Activated CD8-positive, alpha-beta memory T cell treated with anti-CD3 and anti-CD28 coated beads, Interleukin-2, amount 50 U/mL, for 1 hour (primary cell): ENCODE data around the gene COL2A1.

Source experiments
- DNase-seq: peaks from one replicate; pipeline ENCODE4 v3.0.0-alpha.2; 2020; ENCODE audit errors: extremely low read depth

COL2A1 gene

GRCh38 chr12:47989666-47990065, 14.6 kb downstream of the COL2A1 start:
- no peak for DNase-seq

- DNase-seq, result no peak
Observed at GRCh38 chr12:47989023-47989417, 15.3 kb downstream of the COL2A1 start.

GRCh38 chr12:47988073-47989022, 15.9 kb downstream of the COL2A1 start:
- no peak for DNase-seq

DNA sequence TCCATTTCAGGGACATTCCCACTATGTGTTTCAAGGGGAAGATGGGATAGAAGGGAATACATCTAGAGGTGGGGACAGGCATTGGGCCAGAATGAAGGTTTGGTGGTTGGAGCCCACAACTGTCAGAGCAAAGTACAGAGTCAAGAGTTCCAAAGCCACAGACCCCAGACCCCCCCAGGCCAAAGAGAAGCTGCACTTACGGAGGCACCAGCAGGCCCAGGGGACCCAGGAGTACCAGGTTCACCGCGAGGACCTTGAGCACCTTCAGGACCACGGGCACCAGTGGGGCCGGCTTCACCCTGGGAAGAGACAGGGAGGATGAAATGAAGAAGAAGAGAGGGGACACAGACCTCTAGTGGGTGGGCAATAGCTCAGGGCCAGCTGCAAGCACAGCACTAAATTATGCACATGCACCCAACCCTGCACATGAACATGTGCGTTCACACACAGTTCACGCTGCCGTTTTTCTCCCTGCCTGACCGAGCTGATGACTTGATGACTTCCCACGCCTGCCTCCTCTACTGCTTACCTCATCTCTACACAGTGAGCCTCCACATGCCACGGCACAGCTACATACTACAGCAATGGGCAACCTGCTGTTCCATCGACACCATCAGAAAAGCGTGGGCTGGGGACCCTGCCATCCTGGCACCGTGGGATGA, 16.7 kb downstream of the COL2A1 start:
- no peak for DNase-seq

DNA sequence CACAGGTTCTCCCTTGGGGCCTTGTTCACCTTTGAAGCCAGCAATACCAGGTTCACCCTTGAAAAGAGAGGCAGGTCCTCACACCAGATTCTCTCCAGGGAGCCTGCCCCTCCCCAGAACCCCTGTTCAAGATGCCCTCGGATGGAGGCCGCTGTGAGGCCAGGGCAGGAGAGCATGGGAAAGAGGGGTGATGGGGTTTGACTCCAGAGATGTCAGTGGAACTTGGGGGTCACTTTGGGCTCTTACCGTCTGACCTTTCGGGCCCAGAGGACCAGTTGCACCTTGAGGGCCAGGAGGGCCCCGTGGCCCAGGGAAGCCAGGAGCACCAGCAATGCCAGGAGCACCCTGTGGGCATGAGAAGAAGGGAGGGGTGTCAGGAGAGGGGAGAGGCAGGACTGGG, 17.4 kb downstream of the COL2A1 start:
- no peak for DNase-seq

GRCh38 chr12:47986291-47986660, 18.0 kb downstream of the COL2A1 start:
- no peak for DNase-seq

GRCh38 chr12:47985596-47986290, 18.5 kb downstream of the COL2A1 start:
- no peak for DNase-seq

DNA sequence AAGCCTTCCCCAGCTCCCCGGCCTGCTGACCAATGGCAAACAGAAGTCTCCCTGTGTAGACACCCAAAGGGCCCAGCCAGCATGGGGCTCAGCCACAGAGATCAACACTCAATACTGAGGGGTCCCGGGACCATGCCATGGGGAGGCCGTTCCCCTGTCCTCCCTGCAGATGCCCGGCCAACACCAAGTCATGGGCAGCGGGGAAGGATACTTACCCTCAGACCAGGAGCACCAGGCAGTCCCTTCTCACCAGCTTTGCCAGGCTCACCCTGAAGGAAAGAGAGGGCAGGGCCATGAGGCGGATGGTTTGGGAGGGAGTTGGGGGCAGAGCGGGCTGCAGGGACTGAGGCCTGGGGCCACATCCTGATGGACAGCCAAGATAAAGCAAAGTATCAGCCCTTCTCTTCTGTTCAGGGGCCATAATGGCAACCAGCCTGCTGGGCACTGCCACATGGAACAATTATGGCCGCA, 19.9 kb downstream of the COL2A1 start:
- DNase-seq, result no peak

GRCh38 chr12:47983541-47984115, 20.6 kb downstream of the COL2A1 start:
- DNase-seq, result no peak

GRCh38 chr12:47982770-47983169, 21.5 kb downstream of the COL2A1 start:
- DNase-seq, result no peak

DNA sequence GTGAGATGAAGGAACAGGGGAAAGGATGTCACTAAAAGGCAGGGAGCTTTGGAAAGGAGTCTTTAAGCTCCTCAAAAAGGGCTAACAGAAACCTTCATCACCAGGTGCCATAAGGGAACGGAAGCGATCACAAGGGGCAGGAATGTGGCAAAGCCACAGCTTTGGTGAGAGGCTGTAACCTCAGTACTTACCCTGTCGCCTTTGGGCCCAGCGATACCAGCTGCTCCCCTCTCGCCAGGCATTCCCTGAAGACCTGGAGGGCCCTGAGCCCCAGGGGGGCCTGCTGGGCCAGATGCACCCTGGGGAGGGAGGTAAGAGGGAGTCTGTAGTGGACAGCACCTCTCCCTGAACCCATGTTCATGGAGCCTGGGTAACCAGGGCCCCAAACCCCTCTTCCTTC, 22.0 kb downstream of the COL2A1 start:
- no peak for DNase-seq

- DNase-seq, result no peak
Observed at GRCh38 chr12:47981496-47982260, 22.6 kb downstream of the COL2A1 start.

- DNase-seq, result no peak
Observed at GRCh38 chr12:47980779-47981495, 23.3 kb downstream of the COL2A1 start.

DNA sequence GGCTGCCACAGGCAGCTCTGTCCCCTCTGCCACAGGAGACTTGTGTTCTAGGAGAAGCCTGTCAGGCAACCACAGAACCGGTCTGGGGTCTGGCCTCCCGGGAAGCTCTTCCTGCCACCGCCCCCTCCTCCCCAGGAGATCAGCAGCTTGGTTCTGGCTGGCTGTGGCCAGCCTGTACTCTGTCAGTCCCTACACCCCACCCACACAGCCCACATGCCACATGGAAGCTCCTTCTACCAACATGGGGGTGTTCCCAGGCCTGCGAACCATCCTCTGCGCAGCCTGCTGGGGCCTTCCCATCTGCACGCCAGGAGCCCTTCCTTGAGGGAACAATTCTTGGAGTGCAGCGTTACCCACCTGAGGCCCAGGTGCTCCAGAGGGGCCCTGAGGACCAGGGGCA, 24.1 kb downstream of the COL2A1 start:
- no peak for DNase-seq

DNA sequence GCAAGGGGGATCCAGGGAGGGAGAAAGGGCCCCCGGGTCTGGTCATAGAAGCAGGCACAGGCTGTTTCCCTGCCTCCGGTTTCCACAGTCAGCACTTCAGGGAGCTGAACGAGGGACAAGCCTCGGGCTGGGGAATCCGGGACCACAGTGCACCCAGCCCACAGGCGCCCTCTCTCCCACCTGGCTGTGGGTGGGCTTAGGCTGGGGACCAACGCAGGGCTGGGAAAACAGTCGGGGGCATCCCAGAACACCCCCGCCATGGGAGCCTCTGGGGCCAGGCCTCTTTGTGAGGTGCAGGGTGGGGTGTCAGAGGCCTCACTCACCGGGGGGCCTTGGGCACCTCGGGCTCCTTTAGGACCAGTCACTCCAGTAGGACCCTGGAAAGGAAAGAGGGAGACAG, 24.6 kb downstream of the COL2A1 start:
- DNase-seq, result no peak

GRCh38 chr12:47979166-47979565, 25.1 kb downstream of the COL2A1 start:
- no peak for DNase-seq

GRCh38 chr12:47978598-47978873, 25.7 kb downstream of the COL2A1 start:
- no peak for DNase-seq

DNA sequence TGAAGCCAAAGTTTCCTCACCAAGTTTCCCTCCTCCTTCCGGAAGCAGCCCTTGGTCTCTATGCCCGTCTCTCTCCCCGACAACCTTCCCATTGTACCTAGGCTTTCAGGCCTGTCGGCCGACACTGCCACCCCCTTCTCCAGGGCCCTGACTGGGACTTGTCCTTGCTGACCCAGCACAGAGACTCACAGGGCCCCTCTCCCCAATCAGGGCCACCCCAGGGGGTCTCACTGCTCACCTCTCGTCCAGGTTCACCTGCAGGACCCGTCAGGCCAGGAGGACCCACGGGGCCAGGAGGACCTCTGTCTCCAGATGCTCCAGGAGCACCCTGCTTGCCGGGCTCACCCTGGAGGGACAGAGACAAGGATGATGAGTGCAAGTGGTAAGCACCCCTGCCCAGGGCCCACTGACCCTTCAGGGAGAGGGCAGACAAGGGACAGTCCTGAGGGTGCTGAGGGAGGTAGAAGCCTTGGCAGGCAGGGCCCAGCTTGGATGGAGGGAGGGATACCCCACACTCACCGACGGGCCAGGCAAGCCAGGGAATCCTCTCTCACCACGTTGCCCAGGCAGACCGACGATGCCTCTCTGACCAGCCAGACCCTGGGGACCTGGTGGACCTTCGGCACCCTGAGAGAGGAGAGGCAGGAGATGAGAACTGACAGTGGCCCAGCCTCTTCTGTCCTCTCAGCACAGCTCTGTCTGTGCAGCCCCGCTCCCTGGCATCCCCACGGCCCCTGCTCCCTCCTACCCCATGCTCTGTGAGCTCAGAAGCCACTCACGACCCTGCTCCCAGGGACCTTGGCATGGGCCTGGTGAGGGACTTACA, 26.3 kb downstream of the COL2A1 start:
- DNase-seq, result no peak

DNA sequence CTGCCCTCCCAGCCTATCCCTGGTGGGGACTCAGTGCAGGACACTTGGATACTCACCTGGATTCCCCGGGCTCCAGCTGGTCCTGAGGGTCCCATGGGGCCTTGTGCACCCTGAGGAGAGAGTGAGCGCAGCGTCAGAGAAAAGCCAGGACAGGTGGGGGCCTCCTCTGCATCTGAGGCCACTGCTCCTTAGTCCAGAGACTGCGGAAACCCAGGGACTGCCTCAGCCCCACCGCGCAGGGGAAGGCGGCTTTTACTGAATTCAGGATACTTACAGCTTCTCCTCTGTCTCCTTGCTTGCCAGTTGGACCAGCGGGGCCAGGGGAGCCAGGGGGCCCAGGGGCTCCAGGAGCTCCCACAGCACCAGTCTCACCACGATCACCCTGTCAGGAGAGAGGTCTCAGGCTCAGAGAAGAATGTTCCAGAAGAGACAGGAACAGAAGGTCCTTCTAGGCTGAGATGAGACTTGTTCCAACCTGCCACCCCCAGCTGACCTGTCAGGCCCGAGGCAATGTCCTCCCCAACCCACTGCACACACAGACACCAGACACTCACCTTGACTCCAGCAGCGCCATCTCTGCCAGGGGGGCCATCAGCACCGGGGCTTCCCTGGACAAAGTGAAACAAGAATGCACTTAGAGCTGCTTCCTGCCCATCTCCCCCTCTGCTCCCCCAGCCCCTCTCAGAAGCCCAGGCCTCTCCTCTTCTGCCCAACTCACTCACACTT, 27.1 kb downstream of the COL2A1 start:
- no peak for DNase-seq
